HUES6 (cell line): ENCODE results near the gene PARVB.

Source experiments
- H3K27ac ChIP-seq: 2 replicates; pipeline ENCODE4 v1.7.0; 2013; ENCODE audit warnings: low read depth, mild to moderate bottlenecking, low read length, inconsistent platforms
- H3K27me3 ChIP-seq: 2 replicates; pipeline ENCODE4 v1.6.1; 2013; ENCODE audit warnings: low read length; ENCODE audit not compliant: control insufficient read depth, insufficient read depth
- H3K36me3 ChIP-seq: 2 replicates; pipeline ENCODE4 v1.6.1; 2013; ENCODE audit warnings: low read length; ENCODE audit not compliant: control insufficient read depth, insufficient read depth
- H3K4me1 ChIP-seq: 2 replicates; pipeline ENCODE4 v1.6.1; 2013; ENCODE audit warnings: low read length; ENCODE audit not compliant: control insufficient read depth, insufficient read depth
- H3K4me3 ChIP-seq: 2 replicates; pipeline ENCODE4 v1.5.1; 2013; ENCODE audit warnings: low read depth, low read length
- H3K9ac ChIP-seq: one replicate; pipeline ENCODE4 v1.6.1; 2013; ENCODE audit warnings: mild to moderate bottlenecking, low read length
- H3K9me3 ChIP-seq: 2 replicates; pipeline ENCODE4 v1.6.1; 2013; ENCODE audit warnings: low read depth, low read length; ENCODE audit not compliant: control insufficient read depth, insufficient read depth

The PARVB gene

DNA sequence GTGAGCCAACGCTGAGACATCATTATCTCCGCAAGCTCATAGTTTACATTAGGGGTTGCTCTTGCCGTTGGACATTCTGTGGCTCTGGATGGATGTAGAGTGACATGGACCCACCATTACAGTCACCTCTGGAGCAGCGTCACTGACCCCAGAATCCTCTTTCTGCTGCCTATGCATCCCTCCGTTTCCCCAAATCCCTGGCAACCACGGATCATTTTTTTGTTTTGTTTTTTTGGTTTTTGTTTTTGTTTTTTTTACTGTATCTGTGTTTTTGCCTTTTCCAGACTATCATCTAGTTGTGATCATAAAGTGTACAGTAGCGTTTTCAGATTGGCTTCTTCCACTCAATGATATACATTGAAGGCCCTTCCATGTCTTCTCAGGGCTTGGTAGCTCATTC lies 4.0 kb downstream of the PARVB start:
- Histone ChIP-seq H3K9me3 (no peaks in the 10 kb centered on the region), H3K4me1 (peaks cover 28% of the 10 kb centered on the region), H3K4me3 (no peak overlapping the region), H3K9ac (no peak overlapping the region), H3K27me3 (no peaks in the 10 kb centered on the region; the same call in 1 of the 2 replicates), H3K27ac (no peak overlapping the region), H3K36me3 (no peaks in the 10 kb centered on the region)

- Histone ChIP-seq H3K9ac (no peak overlapping the region), H3K4me1 (peaks cover 30% of the 10 kb centered on the region), H3K36me3 (no peaks in the 10 kb centered on the region), H3K9me3 (no peaks in the 10 kb centered on the region), H3K27ac (no peak overlapping the region), H3K4me3 (no peak overlapping the region), H3K27me3 (no peaks in the 10 kb centered on the region; the same call in 1 of the 2 replicates)
Observed at GRCh38 chr22:44029069-44029468, 5.0 kb downstream of the PARVB start.

GRCh38 chr22:44030051-44030701 lies 6.1 kb downstream of the PARVB start:
- no peaks in the 10 kb centered on the region for H3K36me3 ChIP-seq
- H3K4me3 ChIP-seq: no peak overlapping the region
- no peaks in the 10 kb centered on the region for H3K27me3 ChIP-seq
- no peak overlapping the region for H3K27ac ChIP-seq
- H3K4me1 ChIP-seq: peaks cover 26% of the 10 kb centered on the region
- no peaks in the 10 kb centered on the region for H3K9me3 ChIP-seq
- H3K9ac ChIP-seq: no peak overlapping the region

- H3K9ac ChIP-seq: no peak overlapping the region
- no peaks in the 10 kb centered on the region for H3K9me3 ChIP-seq
- no peak overlapping the region for H3K4me3 ChIP-seq
- H3K27ac ChIP-seq: no peak overlapping the region
- peaks cover 21% of the 10 kb centered on the region for H3K4me1 ChIP-seq
- no peaks in the 10 kb centered on the region for H3K27me3 ChIP-seq
- no peaks in the 10 kb centered on the region for H3K36me3 ChIP-seq
Observed at GRCh38 chr22:44030702-44031082, 6.6 kb downstream of the PARVB start.

GRCh38 chr22:44031158-44031952 lies 7.3 kb downstream of the PARVB start:
- Histone ChIP-seq H3K9me3 (no peaks in the 10 kb centered on the region), H3K4me3 (no peak overlapping the region), H3K9ac (no peak overlapping the region), H3K27ac (no peak overlapping the region), H3K27me3 (no peaks in the 10 kb centered on the region), H3K4me1 (peaks cover 14% of the 10 kb centered on the region), H3K36me3 (no peaks in the 10 kb centered on the region)

- H3K27me3 ChIP-seq: no peaks in the 10 kb centered on the region
- H3K4me1 ChIP-seq: peaks cover 7% of the 10 kb centered on the region
- no peak overlapping the region for H3K27ac ChIP-seq
- H3K9ac ChIP-seq: no peak overlapping the region
- no peaks in the 10 kb centered on the region for H3K9me3 ChIP-seq
- H3K36me3 ChIP-seq: no peaks in the 10 kb centered on the region
- no peak overlapping the region for H3K4me3 ChIP-seq
Observed at GRCh38 chr22:44032126-44032730, 8.1 kb downstream of the PARVB start.

DNA sequence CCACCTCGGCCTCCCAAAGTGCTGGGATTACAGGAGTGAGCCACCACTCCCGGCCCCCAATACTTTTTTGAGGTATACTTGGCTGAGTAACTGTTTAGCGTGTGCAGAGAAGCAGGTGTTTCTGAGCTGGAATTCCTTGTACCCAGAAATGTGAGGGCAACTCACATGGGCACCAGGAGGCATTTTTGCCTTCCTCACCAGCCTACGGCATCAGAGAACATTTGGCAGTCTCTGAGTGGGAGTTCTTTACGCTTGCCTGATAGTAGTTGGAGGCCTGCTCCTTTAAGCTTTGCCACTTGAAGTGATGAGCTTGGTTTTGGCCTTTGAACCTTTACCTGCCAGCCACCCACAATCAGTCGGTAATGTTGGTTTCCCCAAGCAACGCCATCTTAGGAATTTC lies 9.2 kb downstream of the PARVB start:
- no peaks in the 10 kb centered on the region for H3K27me3 ChIP-seq
- H3K27ac ChIP-seq: no peak overlapping the region
- no peaks in the 10 kb centered on the region for H3K36me3 ChIP-seq
- H3K4me3 ChIP-seq: no peak overlapping the region
- no peaks in the 10 kb centered on the region for H3K9me3 ChIP-seq
- peaks cover 12% of the 10 kb centered on the region for H3K4me1 ChIP-seq
- H3K9ac ChIP-seq: no peak overlapping the region

GRCh38 chr22:44033694-44034093 lies 9.6 kb downstream of the PARVB start:
- H3K9ac ChIP-seq: no peak overlapping the region
- H3K27ac ChIP-seq: no peak overlapping the region
- no peaks in the 10 kb centered on the region for H3K36me3 ChIP-seq
- peaks cover 12% of the 10 kb centered on the region for H3K4me1 ChIP-seq
- H3K27me3 ChIP-seq: no peaks in the 10 kb centered on the region
- no peak overlapping the region for H3K4me3 ChIP-seq
- H3K9me3 ChIP-seq: no peaks in the 10 kb centered on the region

DNA sequence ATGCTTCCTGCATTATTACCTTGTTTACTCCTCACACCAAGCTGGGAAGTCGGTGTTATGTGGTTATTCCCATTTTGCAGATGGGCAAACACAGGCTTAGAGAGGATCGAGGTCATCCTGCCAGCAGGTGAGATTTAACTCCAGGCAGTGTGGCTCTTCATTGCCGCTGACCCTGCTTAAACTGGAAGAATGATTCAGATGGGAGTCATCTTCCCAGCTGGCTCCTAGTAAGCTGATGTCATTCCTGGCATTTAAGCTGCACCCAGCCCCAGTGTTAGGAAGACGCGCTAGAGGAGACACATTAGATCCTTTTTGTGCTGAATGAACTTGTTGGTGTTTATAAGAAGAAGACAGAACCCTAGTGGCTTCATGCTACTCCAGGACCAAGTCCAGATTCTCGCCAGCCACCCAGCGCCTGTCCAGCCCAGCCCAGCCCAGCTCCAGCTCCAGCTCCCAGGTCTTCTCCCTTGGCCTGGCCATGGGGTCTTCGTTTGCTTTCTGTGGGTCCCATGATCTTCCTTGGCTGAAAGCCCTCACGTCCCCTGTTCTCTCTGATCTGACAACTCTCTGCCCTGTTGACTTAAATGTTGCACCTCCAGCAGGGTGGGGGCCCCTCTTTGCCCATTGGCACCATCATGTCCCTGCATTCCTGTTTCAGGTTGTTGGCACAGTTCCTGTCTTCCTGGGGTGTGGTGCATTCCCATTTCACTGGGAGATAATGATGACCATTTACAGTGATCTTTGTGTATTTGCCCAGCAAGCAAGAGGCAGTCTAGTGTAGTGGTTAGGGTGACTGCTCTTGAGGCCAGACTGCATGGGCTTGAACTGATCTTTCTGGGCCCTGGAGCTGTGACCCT lies 13.6 kb downstream of the PARVB start:
- Histone ChIP-seq H3K36me3 (no peaks in the 10 kb centered on the region), H3K9me3 (peaks cover 4% of the 10 kb centered on the region; the same call in 1 of the 2 replicates), H3K27me3 (no peaks in the 10 kb centered on the region), H3K4me3 (no peak overlapping the region), H3K27ac (no peak overlapping the region), H3K4me1 (peaks cover 12% of the 10 kb centered on the region), H3K9ac (no peak overlapping the region)

DNA sequence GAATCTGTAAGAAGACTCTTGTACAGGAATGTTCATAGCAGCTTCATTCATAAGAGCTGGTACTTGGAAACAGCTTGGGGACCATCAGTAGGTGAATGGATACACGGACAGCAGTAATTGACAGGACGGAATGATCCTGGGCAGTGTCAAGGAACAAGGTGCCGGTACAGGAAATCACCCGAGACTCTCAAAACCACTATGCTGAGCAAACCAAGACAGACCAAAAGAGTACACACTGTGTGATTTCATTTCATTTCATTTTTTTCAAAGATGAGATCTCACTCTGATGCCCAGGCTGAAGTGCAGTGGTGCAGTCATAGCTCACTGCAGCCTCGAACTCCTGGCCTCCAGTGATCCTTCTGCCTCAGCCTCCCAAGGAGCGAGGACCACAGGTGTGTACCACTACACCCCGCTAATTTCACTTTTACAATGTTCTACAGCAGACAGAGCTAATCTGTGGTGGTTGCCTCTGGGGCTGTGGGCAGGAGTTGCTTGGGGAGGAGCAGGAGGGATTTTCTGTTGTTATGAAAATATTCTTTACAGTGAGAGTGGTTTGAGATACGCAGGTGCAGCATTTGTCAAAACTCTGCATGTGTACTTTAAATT lies 15.6 kb downstream of the PARVB start:
- no peaks in the 10 kb centered on the region for H3K27me3 ChIP-seq
- H3K4me1 ChIP-seq: peaks cover 6% of the 10 kb centered on the region; the same call in 1 of the 2 replicates
- H3K27ac ChIP-seq: no peak overlapping the region
- H3K9ac ChIP-seq: no peak overlapping the region
- peaks cover 4% of the 10 kb centered on the region; the same call in 1 of the 2 replicates for H3K9me3 ChIP-seq
- H3K36me3 ChIP-seq: no peaks in the 10 kb centered on the region
- H3K4me3 ChIP-seq: no peak overlapping the region
